Neural crest cell (in vitro differentiated cells): ENCODE results near the gene ASAP2. TPM values are rescaled to one million over a fixed set of nuclear protein-coding genes. Genes with fewer than 3 reads are reported as not detected.

Source experiments
- DNase-seq: peaks from one replicate; pipeline ENCODE4 v3.0.0; 2021; ENCODE audit warnings: low read depth, mixed read lengths, low spot score
- H3K27ac Mint-ChIP-seq: one replicate; pipeline ENCODE4 v1.8.0; 2021; ENCODE audit warnings: mild to moderate bottlenecking, mixed read lengths; ENCODE audit not compliant: unreplicated experiment
- H3K27me3 Mint-ChIP-seq: 2 replicates; pipeline ENCODE4 v1.8.0; 2021; ENCODE audit warnings: low read depth, mild to moderate bottlenecking, mixed read lengths
- H3K36me3 Mint-ChIP-seq: 2 replicates; pipeline ENCODE4 v1.8.0; 2021; ENCODE audit warnings: low read depth, mild to moderate bottlenecking, mixed read lengths
- H3K4me1 Mint-ChIP-seq: 2 replicates; pipeline ENCODE4 v1.8.0; 2021; ENCODE audit warnings: mixed read lengths
- H3K4me3 Mint-ChIP-seq: one replicate; pipeline ENCODE4 v1.8.0; 2021; ENCODE audit warnings: mild to moderate bottlenecking, mixed read lengths
- H3K9me3 Mint-ChIP-seq: 2 replicates; pipeline ENCODE4 v1.8.0; 2021; ENCODE audit warnings: mixed read lengths
- CTCF ChIP-seq: fragments of 200-600 bp; sonication (generic); conservative IDR thresholded peaks from 2 replicates; pipeline ENCODE4 v1.5.0; 2021; ENCODE audit warnings: antibody characterized with exemption, mild to moderate bottlenecking
- total RNA-seq: library from RNA; stranded (reverse); gene quantifications from 2 replicates; pipeline ENCODE4 v1.2.1, GENCODE V29; 2021

ASAP2 gene
- total RNA-seq, 1 donor from 2014 or later, result 48.6 TPM

GRCh38 chr2:9373476-9373875 is 166.9 kb downstream of the ASAP2 start:
- no peak overlapping the region for H3K4me3 Mint-ChIP-seq
- H3K27me3 Mint-ChIP-seq, result peaks cover 81% of the 10 kb centered on the region
- TF ChIP-seq CTCF, result no peak
- H3K9me3 Mint-ChIP-seq, result no peaks in the 10 kb centered on the region
- peak overlapping the region; percentile 84 for H3K27ac Mint-ChIP-seq
- no peak for DNase-seq
- H3K36me3 Mint-ChIP-seq, result peaks cover 32% of the 10 kb centered on the region
- H3K4me1 Mint-ChIP-seq, result peaks cover 11% of the 10 kb centered on the region

DNA sequence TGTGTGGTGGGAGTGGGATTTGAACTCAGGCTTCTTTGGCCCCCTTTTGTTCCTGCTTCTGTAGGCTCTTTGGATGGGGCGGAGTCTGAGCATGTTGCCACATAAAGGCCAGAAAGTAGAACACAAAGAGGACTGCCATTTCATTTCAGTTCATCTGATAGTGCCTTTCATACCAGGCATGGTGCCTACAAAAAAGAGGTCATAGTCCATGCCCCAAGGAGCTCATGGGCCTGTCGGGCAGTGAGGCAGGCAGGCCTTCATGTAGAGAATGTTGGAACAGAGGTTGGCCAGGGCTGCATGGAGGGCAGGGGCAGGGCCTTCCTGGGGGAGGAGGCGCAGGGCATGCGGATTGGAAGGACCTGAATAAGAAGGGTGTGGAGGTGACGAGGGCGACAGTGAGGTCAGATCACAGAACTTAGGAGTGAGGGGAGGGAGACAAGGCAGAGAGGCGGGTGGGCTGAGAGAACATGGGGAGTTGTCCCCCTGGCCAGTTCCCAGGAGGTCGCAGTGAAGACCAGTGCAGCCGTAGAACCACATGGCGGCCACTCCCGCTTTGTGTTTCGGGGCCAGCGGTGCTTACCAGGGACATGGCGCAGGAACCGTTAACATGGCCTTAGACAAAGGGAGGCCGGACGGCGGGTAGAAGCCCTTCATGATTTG is 167.6 kb downstream of the ASAP2 start:
- Mint-ChIP-seq H3K4me1 (peaks cover 11% of the 10 kb centered on the region), H3K36me3 (peaks cover 30% of the 10 kb centered on the region), H3K4me3 (no peak overlapping the region), H3K27me3 (peaks cover 77% of the 10 kb centered on the region), H3K27ac (peak overlapping the region; percentile 84), H3K9me3 (no peaks in the 10 kb centered on the region)
- TF ChIP-seq CTCF, result no peak
- DNase-seq, result no peak

DNA sequence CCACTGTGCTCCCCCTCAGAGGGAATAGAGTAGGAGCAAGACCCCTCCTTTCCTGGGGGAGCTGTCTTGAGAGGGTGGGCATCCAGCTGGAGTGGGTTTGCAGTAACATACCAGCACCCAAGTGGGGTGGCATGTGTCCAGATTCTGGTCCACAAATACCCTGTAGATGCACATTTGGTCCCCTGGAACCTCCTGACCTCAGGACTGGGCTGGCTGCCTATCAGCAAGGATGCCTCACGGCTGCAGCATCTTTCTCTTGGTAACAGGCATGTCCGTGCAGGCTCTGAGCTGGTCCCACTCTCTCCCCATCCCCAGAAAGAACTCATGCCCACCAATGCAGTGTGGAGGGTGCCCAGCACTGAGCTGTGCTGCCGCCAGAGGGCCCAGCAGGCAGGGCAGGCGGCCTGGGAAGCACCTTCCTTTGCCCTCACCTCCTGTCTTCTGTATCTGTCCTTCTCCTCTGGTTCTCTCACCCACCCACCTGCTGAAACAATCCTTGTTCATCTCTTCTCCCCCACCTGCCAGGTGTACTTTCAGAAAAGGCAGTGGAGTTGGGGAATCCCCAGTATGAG is 169.3 kb downstream of the ASAP2 start:
- Mint-ChIP-seq H3K36me3 (peaks cover 25% of the 10 kb centered on the region), H3K4me1 (peaks cover 11% of the 10 kb centered on the region), H3K9me3 (no peaks in the 10 kb centered on the region), H3K4me3 (no peak overlapping the region), H3K27ac (no peak overlapping the region), H3K27me3 (peaks cover 59% of the 10 kb centered on the region)
- TF ChIP-seq CTCF, result no peak
- DNase-seq, result no peak

DNA sequence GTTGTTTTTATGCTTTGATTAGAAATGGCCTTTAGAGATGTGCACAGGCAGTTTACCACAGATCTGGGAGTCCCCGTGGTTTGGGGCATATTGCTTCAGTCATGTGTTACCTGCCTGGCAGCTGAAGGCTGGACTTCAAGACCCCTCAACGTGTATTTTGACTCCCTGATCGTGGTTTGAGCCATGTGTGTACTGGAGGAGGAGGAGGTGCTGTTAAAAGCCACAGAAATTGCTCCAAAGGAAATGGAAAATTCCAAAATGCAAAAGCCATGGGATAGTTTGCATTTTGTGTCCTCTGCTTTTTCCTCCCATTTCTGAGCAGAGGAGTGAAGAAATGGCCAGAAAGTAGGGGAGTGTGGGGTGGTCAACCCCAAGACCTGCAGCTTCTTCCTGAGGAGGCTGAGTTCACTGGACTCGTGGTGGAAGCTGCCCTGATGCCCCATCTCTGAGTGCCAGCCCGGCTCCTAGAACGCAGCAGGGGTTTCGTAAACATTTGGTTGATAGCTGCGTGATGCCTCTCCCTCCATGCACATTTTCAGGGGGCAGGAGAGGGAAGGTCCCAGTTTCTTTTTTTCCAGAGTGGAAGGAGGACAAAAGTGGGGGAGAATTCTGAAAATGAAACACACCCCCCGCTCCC is 171.0 kb downstream of the ASAP2 start:
- no peak overlapping the region for H3K4me3 Mint-ChIP-seq
- peaks cover 11% of the 10 kb centered on the region for H3K4me1 Mint-ChIP-seq
- DNase-seq, result no peak
- TF ChIP-seq CTCF, result no peak
- no peak overlapping the region for H3K27ac Mint-ChIP-seq
- no peaks in the 10 kb centered on the region for H3K9me3 Mint-ChIP-seq
- H3K36me3 Mint-ChIP-seq, result peaks cover 25% of the 10 kb centered on the region
- peaks cover 43% of the 10 kb centered on the region for H3K27me3 Mint-ChIP-seq

- Mint-ChIP-seq H3K4me3 (no peak overlapping the region), H3K4me1 (peaks cover 10% of the 10 kb centered on the region), H3K9me3 (no peaks in the 10 kb centered on the region), H3K27ac (no peak overlapping the region), H3K27me3 (peaks cover 42% of the 10 kb centered on the region), H3K36me3 (peaks cover 30% of the 10 kb centered on the region)
- no peak for TF ChIP-seq CTCF
- DNase-seq, result no peak
Measured at GRCh38 chr2:9378433-9379390, 172.1 kb downstream of the ASAP2 start.
